GM12878 (cell line): Measurements from ENCODE around the gene PRPSAP1. TPM values are rescaled to one million over a fixed set of nuclear protein-coding genes. Genes with fewer than 3 reads are reported as not detected.

Experiments
- ATAC-seq: fragments of 200-7000 bp; cut with Tn5 transposase; 3 replicates; pipeline ENCODE4 v1.9.1; 2020; ENCODE audit warnings: mild to moderate bottlenecking, moderate library complexity
- Bru-seq: library from RNA; stranded (reverse); fragments of 400-500 nt; gene quantifications from one replicate; lab custom pipeline; 2021; lab: Mats Ljungman, UMichigan
- BruChase-seq, 2 experiments: library from RNA; stranded (reverse); fragments of 400-500 nt; gene quantifications; one replicate each; lab custom pipeline; 2021; lab: Mats Ljungman, UMichigan
- BruUV-seq: library from RNA; stranded (reverse); fragments of 400-500 nt; replicated peaks from 2 replicates; lab custom pipeline; 2021; lab: Mats Ljungman, UMichigan
- CTCF ChIA-PET: fragments of 300-600 bp; sonication (Branson Sonifier 250); formaldehyde crosslinking; extraction: SDS; loops from one replicate; lab custom pipeline; 2021; ENCODE audit warnings: inconsistent platforms; lab: Yijun Ruan, JAX
- POLR2A ChIA-PET: fragments of 350-600 bp; formaldehyde crosslinking; extraction: SDS; loops from one replicate; lab custom pipeline; 2021; ENCODE audit warnings: inconsistent platforms; lab: Charles Lee
- RAD21 ChIA-PET: fragments of 300-600 bp; sonication (Branson Sonifier 250); formaldehyde crosslinking; loops from one replicate; lab custom pipeline; 2023; ENCODE audit warnings: antibody characterized with exemption; ENCODE audit not compliant: unreplicated experiment; lab: Charles Lee
- SMC1A ChIA-PET: fragments of 300-600 bp; sonication (Branson Sonifier 250); formaldehyde crosslinking; loops from one replicate; lab custom pipeline; 2023; ENCODE audit not compliant: unreplicated experiment, uncharacterized antibody; lab: Charles Lee
- DNase-seq: peaks from one replicate; pipeline ENCODE4 v3.0.0-alpha.2; 2011; ENCODE audit warnings: low read depth, low spot score
- FAIRE-seq: peaks from 3 replicates; lab custom pipeline; 2011; peaks lifted over from hg19 to GRCh38; lab: Jason Lieb, UNC
- H2AFZ ChIP-seq: 2 replicates; pipeline ENCODE4 v1.6.0; 2011; ENCODE audit warnings: low read depth, low read length, control low read depth; ENCODE audit not compliant: control insufficient read depth
- H3K27ac ChIP-seq: 2 replicates; pipeline ENCODE4 v1.5.1; 2011; ENCODE audit warnings: control low read depth; ENCODE audit not compliant: control insufficient read depth, insufficient read depth
- H3K27me3 ChIP-seq, 2 experiments: replicated peaks in 1 of 2; 2 replicates each; pipeline versions ENCODE4 v1.6.0 to v1.6.1; 2011; ENCODE audit warnings: low read length in 1 of 2; ENCODE audit not compliant: control insufficient read depth in 2 of 2, insufficient read depth in 2 of 2
- H3K36me3 ChIP-seq, 2 experiments: 2 replicates each; pipeline ENCODE4 v1.5.1; 2011; ENCODE audit warnings: low read length in 1 of 2; ENCODE audit not compliant: control insufficient read depth in 2 of 2, insufficient read depth in 2 of 2
- H3K4me1 ChIP-seq: 2 replicates; pipeline ENCODE4 v1.6.1; 2011; ENCODE audit warnings: mild to moderate bottlenecking, low read length, moderate library complexity, mixed read lengths; ENCODE audit not compliant: control insufficient read depth, insufficient read depth
- H3K4me2 ChIP-seq: 2 replicates; pipeline ENCODE4 v1.6.0; 2011; ENCODE audit warnings: control low read depth; ENCODE audit not compliant: control insufficient read depth, insufficient read depth
- H3K4me3 ChIP-seq: fragments of 200-600 bp; sonication (generic); 2 replicates; pipeline ENCODE4 v1.5.1; 2016
- H3K79me2 ChIP-seq: 2 replicates; pipeline ENCODE4 v1.6.0; 2011; ENCODE audit warnings: low read length; ENCODE audit not compliant: control insufficient read depth, insufficient read depth
- H3K9ac ChIP-seq: 2 replicates; pipeline ENCODE4 v1.8.0; 2011; ENCODE audit warnings: low read length, control low read depth, mixed read lengths; ENCODE audit not compliant: control insufficient read depth, insufficient read depth
- H3K9me3 ChIP-seq: replicated peaks from 3 replicates; pipeline ENCODE4 v1.5.1; 2011; ENCODE audit warnings: mild to moderate bottlenecking, low read length; ENCODE audit not compliant: control insufficient read depth, insufficient read depth
- H4K20me1 ChIP-seq: 2 replicates; pipeline ENCODE4 v1.6.0; 2011; ENCODE audit not compliant: control insufficient read depth, insufficient read depth
- BMI1 ChIP-seq: fragments of 450-650 bp; IDR thresholded peaks from 2 replicates; pipeline ENCODE4 v1.6.1; 2016; ENCODE audit warnings: mild to moderate bottlenecking, moderate library complexity, borderline replicate concordance
- CBX3 ChIP-seq: fragments of 200-600 bp; sonication (generic); IDR thresholded peaks from 2 replicates; pipeline ENCODE4 v1.6.1; 2016; ENCODE audit warnings: low read depth, borderline replicate concordance
- CEBPB ChIP-seq, 2 experiments: fragments of 150-350 bp in 1 of 2; IDR thresholded peaks; 2 replicates each; pipeline ENCODE4 v1.6.1; 2012 to 2014; ENCODE audit warnings: low read depth in 2 of 2, low read length in 2 of 2, borderline replicate concordance in 1 of 2, inconsistent platforms in 1 of 2
- IKZF1 ChIP-seq: fragments of 450-650 bp; conservative IDR thresholded peaks from 2 replicates; pipeline ENCODE4 v1.6.1; 2017; ENCODE audit warnings: antibody characterized with exemption, mild to moderate bottlenecking
- JUNB ChIP-seq: IDR thresholded peaks from 2 replicates; pipeline ENCODE4 v1.6.1; 2016; ENCODE audit warnings: antibody characterized with exemption, mild to moderate bottlenecking
- MXI1 ChIP-seq: fragments of 150-350 bp; IDR thresholded peaks from 2 replicates; pipeline ENCODE4 v1.6.1; 2011; ENCODE audit warnings: low read depth, mild to moderate bottlenecking, inconsistent platforms, low read length, improper control_type of control experiment
- MYC ChIP-seq: IDR thresholded peaks from 2 replicates; pipeline ENCODE4 v1.6.1; 2011; ENCODE audit warnings: mild to moderate bottlenecking, low read length, moderate library complexity, inconsistent platforms; ENCODE audit not compliant: insufficient read depth, insufficient replicate concordance, insufficient read length, severe bottlenecking
- PBX3 ChIP-seq: IDR thresholded peaks from 2 replicates; pipeline ENCODE4 v1.6.1; 2011; ENCODE audit warnings: mild to moderate bottlenecking, low read depth, low read length, moderate library complexity; ENCODE audit not compliant: insufficient replicate concordance
- POLR2AphosphoS5 ChIP-seq: IDR thresholded peaks from 2 replicates; pipeline ENCODE4 v1.6.1; 2011; ENCODE audit warnings: mild to moderate bottlenecking, low read length, inconsistent platforms
- RAD21 ChIP-seq: IDR thresholded peaks from 2 replicates; pipeline ENCODE4 v1.6.1; 2011; ENCODE audit warnings: mild to moderate bottlenecking, low read depth, low read length, moderate library complexity; ENCODE audit not compliant: insufficient read depth
- RCOR1 ChIP-seq: conservative IDR thresholded peaks from 2 replicates; pipeline ENCODE4 v1.6.1; 2012; ENCODE audit warnings: low read depth, low read length, improper control_type of control experiment
- TARDBP ChIP-seq: IDR thresholded peaks from 2 replicates; pipeline ENCODE4 v1.6.1; 2016; ENCODE audit warnings: borderline replicate concordance
- YBX1 ChIP-seq: fragments of 450-650 bp; IDR thresholded peaks from 2 replicates; pipeline ENCODE4 v1.6.1; 2016; ENCODE audit warnings: antibody characterized with exemption
- YY1 ChIP-seq: IDR thresholded peaks from 2 replicates; pipeline ENCODE4 v1.6.1; 2011; ENCODE audit warnings: low read depth, mild to moderate bottlenecking, low read length
- WGBS: methylation state at CpG from one replicate; pipeline ENCODE4 v1.1.6; 2016; ENCODE audit warnings: low lambda C conversion rate; ENCODE audit not compliant: insufficient replicate concordance, insufficient coverage; ENCODE audit errors: missing lambda C conversion rate; 5-methylcytosine and 5-hydroxymethylcytosine counted together
- in situ Hi-C: fragments of 300-500 bp; cut with MboI; formaldehyde crosslinking; loops from 9 replicates; pipeline ENCODE4 v1.14.3; 2018; ENCODE audit warnings: mixed read lengths
- intact Hi-C: fragments of 100-400 bp; cut with micrococcal nuclease; formaldehyde crosslinking; loops from one replicate; pipeline ENCODE4 v1.14.2; 2022; ENCODE audit not compliant: unreplicated experiment
- long read RNA-seq, 2 experiments: library from polyadenylated mRNA; unstranded; transcript quantifications; one replicate each; pipeline ENCODE4 v2.0.0, GENCODE V29; 2019 to 2020
- polyA minus RNA-seq, 3 experiments: library from RNA; depleted of rRNA, polyadenylated mRNA; stranded (reverse); fragments of >200 nt; gene quantifications; 2 replicates each; pipeline ENCODE4 v1.2.3, GENCODE V29; 2011
- polyA plus RNA-seq, 11 experiments: library from polyadenylated mRNA; depleted of rRNA in 4 of 11; unstranded in 6 of 11; stranded (reverse) in 5 of 11; fragments of >200 nt; fragmentation: Nextera tagmentation in 4 of 11; fragmentation: Illumina TruSeq in 1 of 11; extraction: Ambion mirVana in 4 of 11; extraction: Trizol in 1 of 11; gene quantifications; 1 replicate in 1 of 11; 2 replicates in 10 of 11; pipeline versions ENCODE4 v1.2.1 to v1.2.3, GENCODE V29; 2011 to 2016; ENCODE audit warnings: inconsistent platforms in 2 of 11, missing spikeins in 2 of 11, low read depth in 1 of 11
- total RNA-seq, 4 experiments: library from RNA; depleted of rRNA in 3 of 4; stranded (reverse); fragments of >200 nt in 3 of 4; fragmentation: Illumina TruSeq in 1 of 4; extraction: Trizol in 1 of 4; gene quantifications; 2 replicates each; pipeline versions ENCODE4 v1.2.1 to v1.2.3, GENCODE V29; 2013 to 2021

PRPSAP1 gene, protein sequence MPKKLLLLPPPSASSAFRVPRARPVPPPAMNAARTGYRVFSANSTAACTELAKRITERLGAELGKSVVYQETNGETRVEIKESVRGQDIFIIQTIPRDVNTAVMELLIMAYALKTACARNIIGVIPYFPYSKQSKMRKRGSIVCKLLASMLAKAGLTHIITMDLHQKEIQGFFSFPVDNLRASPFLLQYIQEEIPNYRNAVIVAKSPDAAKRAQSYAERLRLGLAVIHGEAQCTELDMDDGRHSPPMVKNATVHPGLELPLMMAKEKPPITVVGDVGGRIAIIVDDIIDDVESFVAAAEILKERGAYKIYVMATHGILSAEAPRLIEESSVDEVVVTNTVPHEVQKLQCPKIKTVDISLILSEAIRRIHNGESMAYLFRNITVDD
- total RNA-seq (2013; cell fraction: nucleolus; rRNA removed) = 91.5 and 107 TPM in 2 replicates
- total RNA-seq (2014; rRNA removed) (15.8 and 23.1 TPM in 2 replicates), total RNA-seq (2014; rRNA removed; fragmentation: Illumina TruSeq; extraction: Trizol) (28.4 and 33.1 TPM in 2 replicates), total RNA-seq (2021) (46.5 and 55.0 TPM in 2 replicates), polyA plus RNA-seq (2011; rRNA removed) (80.1 and 84.2 TPM in 2 replicates), polyA plus RNA-seq (2014; fragmentation: Illumina TruSeq; extraction: Trizol) (44.3 and 50.0 TPM in 2 replicates), polyA plus RNA-seq (2014; fragmentation: Nextera tagmentation; extraction: Ambion mirVana) (10 to 100 TPM; 26.9 to 34.7 TPM), polyA plus RNA-seq (2014; rRNA removed) (38.5 and 42.4 TPM in 2 replicates), polyA plus RNA-seq (2016; fragmentation: Nextera tagmentation; extraction: Ambion mirVana) (10 to 100 TPM; 52.5 to 56.5 TPM), polyA minus RNA-seq (2011; rRNA and poly(A)+ RNA removed) (54.8 and 71.8 TPM in 2 replicates), Bru-seq, nascent RNA (percentile 55 among the genes with signal in this experiment), BruChase-seq, experiment 1, labeled RNA remaining after a 6-hour chase (percentile 66 among the genes with signal in this experiment), BruChase-seq, experiment 2, labeled RNA remaining after a 2-hour chase (percentile 61 among the genes with signal in this experiment)
- polyA plus RNA-seq (2011; ENCODE audit: low read depth) = 25.4 TPM
- 82.2 and 89.3 TPM in 2 replicates for polyA plus RNA-seq (2011; cell fraction: cytosol; rRNA removed)
- 158 and 247 TPM in 2 replicates for polyA plus RNA-seq (2011; cell fraction: nucleus; rRNA removed)
- 24.0 and 37.1 TPM in 2 replicates for polyA plus RNA-seq (2012)
- polyA minus RNA-seq (2011; cell fraction: cytosol; rRNA and poly(A)+ RNA removed) = 16.0 and 17.2 TPM in 2 replicates
- polyA minus RNA-seq (2011; cell fraction: nucleus; rRNA and poly(A)+ RNA removed) = 34.0 and 38.3 TPM in 2 replicates
- long read RNA-seq, experiment 1, transcript PRPSAP1-206 (10 exons, 3,660 nt) = major isoform, 36 of 53 reads
- long read RNA-seq, experiment 1, partial matches to known transcripts = 17 of 53 reads
- long read RNA-seq, experiment 1, other reads (novel, unspliced or antisense) = 0 of 53 reads
- long read RNA-seq, experiment 2, transcript PRPSAP1-206 (10 exons, 3,660 nt) = major isoform, 72 of 100 reads
- long read RNA-seq, experiment 2, partial matches to known transcripts = 18 of 100 reads
- long read RNA-seq, experiment 2, other reads (novel, unspliced or antisense) = 8 of 100 reads

- Histone ChIP-seq H4K20me1 (no peaks in the 10 kb centered on the region), H3K27me3 (no peaks in the 10 kb centered on the region), H3K9ac (peak within 1 kb of the TSS; percentile 79), H3K36me3 (0 out of 4 replicates have a peak, but pooled peaks cover 0 to under 1% of the 10 kb centered on the region in 2 experiments), H3K27ac (peak within 1 kb of the TSS; percentile 91), H3K4me3 (peak within 1 kb of the TSS; percentile 66), H2AFZ (peak within 1 kb of the TSS; percentile 93), H3K9me3 (no peaks in the 10 kb centered on the region), H3K4me1 (peaks cover 13% of the 10 kb centered on the region), H3K79me2 (peaks cover 7% of the 10 kb centered on the region), H3K4me2 (peak within 1 kb of the TSS; percentile 92)
- BruUV-seq = no TSS peak
- WGBS = 1% methylated on average over 72 of the region's 75 CpGs
- CTCF ChIA-PET = interaction anchor here (0.7 to 3.4 kb wide), 10 partner anchors 9 to 156 kb away, joined by 3 to 23 read pairs (median 4); partner anchors contain the start of gene SPHK1
- RAD21 ChIA-PET = interaction anchor here (0.5 to 1.7 kb wide), 6 partner anchors 31 to 90 kb away, joined by 3 to 8 read pairs (median 4); partner anchors contain the start of gene SPHK1
- intact Hi-C loops (loop anchor here (2.0 kb wide), 1 partner anchor 31 kb away; the partner anchor contains the start of gene SPHK1), in situ Hi-C loops (no loop called here)
- peak; percentile 98 for ATAC-seq
- POLR2A ChIA-PET = interaction anchor here (0.6 to 1.9 kb wide), 8 partner anchors 16 to 374 kb away, joined by 3 to 9 read pairs (median 4); partner anchors contain the start of genes SPHK1 and SRP68
- SMC1A ChIA-PET = interaction anchor here (0.6 to 1.8 kb wide), 6 partner anchors 11 to 203 kb away, joined by 3 to 5 read pairs (median 4); no protein-coding TSS in a partner anchor
- FAIRE-seq = peak; percentile 95
- peak; percentile 72 for DNase-seq
- TF ChIP-seq JUNB = no peak
- peak; percentile 70; the same call in 1 of the 2 replicates for TF ChIP-seq TARDBP
- no peak for TF ChIP-seq YBX1
- TF ChIP-seq YY1 = peak; percentile 100
- TF ChIP-seq MYC = peak; percentile 32
- TF ChIP-seq PBX3 = peak; percentile 38
- no peak for TF ChIP-seq RAD21
- TF ChIP-seq POLR2AphosphoS5 = peak; percentile 85
- no peak for TF ChIP-seq BMI1
- TF ChIP-seq RCOR1 = 0 out of 2 replicates have a peak, but pooled peaks have one; percentile 39
- peak; percentile 99 for TF ChIP-seq IKZF1
- TF ChIP-seq CBX3 = no peak
- TF ChIP-seq MXI1 = peak; percentile 62
- TF ChIP-seq CEBPB (IDR thresholded peaks at IDR 0.05; ENCODE audit: borderline replicate concordance in 1 of 2, low read depth in 2 of 2, low read length in 2 of 2) = no peak
Measured at GRCh38 chr17:76353599-76354316, at the start of gene PRPSAP1. Gene PRPSAP1 (minus strand): TSS chr17:76353916. CDS start chr17:76353703, 213 bp downstream.
